ENCODE results near the gene YBX2.

Gene YBX2

DNA sequence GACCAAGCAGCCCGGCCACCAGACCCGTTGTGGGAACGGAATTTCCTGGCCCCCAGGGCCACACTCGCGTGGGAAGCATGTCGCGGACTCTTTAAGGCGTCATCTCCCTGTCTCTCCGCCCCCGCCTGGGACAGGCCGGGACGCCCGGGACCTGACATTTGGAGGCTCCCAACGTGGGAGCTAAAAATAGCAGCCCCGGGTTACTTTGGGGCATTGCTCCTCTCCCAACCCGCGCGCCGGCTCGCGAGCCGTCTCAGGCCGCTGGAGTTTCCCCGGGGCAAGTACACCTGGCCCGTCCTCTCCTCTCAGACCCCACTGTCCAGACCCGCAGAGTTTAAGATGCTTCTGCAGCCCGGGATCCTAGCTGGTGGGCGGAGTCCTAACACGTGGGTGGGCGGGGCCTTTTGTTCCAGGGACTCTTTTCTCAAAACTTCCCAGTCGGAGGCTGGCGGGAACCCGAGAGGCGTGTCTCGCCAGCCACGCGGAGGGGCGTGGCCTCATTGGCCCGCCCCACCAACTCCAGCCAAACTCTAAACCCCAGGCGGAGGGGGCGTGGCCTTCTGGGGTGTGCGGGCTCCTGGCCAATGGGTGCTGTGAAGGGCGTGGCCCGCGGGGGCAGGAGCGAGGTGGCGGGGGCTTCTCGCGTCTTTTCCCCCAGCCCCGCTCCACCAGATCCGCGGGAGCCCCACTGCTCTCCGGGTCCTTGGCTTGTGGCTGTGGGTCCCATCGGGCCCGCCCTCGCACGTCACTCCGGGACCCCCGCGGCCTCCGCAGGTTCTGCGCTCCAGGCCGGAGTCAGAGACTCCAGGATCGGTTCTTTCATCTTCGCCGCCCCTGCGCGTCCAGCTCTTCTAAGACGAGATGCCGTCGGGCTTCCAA, 13.1 kb downstream of the YBX2 start, which contains the start of gene SLC2A4:
Gene SLC2A4 (plus strand): TSS at position 645 of the 879 bp plus-strand sequence. CDS start 217 bp downstream, at position 862.
- peak within 1 kb of the TSS; percentile 63 for H3K4me3 ChIP-seq (ENCODE audit: low read depth, low read length)
- no peak for TF ChIP-seq CTCF (IDR thresholded peaks at IDR 0.05; ENCODE audit: insufficient read depth, low read depth, low read length, missing control alignments)
- DNase-seq (ENCODE audit: low read depth) = peak; percentile 93

DNA sequence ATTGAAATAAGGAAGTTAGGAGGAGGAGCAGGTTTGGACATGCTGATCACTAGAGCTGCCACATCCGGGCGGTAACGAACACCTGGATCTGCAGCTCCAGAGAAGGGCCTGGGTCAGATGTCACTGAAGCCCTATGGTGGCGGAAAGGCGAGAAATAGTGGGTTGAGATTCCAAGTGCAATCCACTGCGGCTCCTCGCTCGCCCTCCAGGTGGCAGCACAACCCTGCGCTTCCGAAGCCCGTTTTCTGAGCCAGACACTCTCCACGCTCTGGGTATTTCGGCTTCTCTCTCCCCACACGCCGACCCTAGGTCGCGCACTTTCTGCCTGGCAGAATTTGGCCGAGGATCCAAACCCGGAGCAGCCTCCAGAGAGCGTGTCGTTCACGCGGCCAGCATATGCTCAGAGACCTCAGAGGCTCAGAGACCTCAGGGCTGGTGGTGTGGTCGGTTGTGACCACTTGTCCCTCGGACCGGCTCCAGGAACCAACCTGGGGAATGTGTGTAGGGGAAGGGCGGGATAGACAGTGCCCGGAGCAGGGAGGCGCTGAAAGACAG, 13.8 kb downstream of the YBX2 start:
- DNase-seq (ENCODE audit: low read depth) = peak; percentile 73

DNA sequence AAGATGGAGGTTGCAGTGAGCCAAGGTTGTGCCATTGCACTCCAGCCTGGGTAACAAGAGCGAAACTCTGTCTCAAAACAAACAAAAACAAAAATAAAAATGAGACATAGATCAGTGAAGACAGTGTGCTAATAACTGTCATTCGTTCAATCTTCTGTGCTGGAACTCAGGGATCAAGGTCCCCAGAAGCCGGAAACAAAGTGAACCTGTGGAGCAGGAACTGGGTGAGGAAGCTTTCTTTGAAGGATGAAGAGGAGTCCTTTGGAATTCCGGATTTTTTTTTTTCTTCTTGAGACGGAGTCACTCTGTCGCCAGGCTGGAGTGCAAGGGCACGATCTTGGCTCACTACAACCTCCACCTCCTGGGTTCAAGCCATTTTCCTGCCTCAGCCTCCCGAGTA, 15.0 kb downstream of the YBX2 start:
- no peak for TF ChIP-seq CTCF (IDR thresholded peaks at IDR 0.05; ENCODE audit: insufficient read depth, low read depth, low read length, missing control alignments)
- DNase-seq (ENCODE audit: low read depth) = no peak
- H3K4me3 ChIP-seq (ENCODE audit: low read depth, low read length) = no peak overlapping the region

More for the DNA sequence above, 13.8 kb downstream of the YBX2 start:
- peak; percentile 61 for TF ChIP-seq CTCF (IDR thresholded peaks at IDR 0.05; ENCODE audit: insufficient read depth, low read depth, low read length, missing control alignments)
- H3K4me3 ChIP-seq (ENCODE audit: low read depth, low read length) = peak overlapping the region; percentile 63

DNA sequence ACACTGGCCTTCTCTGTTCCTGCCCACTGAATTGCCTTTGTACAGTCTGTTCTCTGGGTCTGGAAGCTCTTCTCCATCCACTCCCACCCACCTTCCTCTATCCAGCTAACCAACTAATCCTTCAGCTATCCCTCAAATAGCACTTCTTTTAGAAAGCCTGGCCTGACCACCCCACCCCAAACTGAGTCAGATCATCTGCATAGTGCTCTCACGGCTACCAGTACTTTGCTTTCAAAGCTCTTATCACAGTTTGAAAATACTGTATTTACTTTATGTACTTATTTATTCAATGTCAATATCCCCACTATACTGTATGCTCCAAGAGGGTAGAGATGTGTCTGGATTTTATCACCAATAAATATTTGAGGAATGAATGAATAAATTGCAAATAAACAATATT, 27.7 kb downstream of the YBX2 start:
- no peak for DNase-seq (ENCODE audit: low read depth)
- TF ChIP-seq CTCF (IDR thresholded peaks at IDR 0.05; ENCODE audit: insufficient read depth, low read depth, low read length, missing control alignments) = no peak
- no peak overlapping the region for H3K4me3 ChIP-seq (ENCODE audit: low read depth, low read length)

DNA sequence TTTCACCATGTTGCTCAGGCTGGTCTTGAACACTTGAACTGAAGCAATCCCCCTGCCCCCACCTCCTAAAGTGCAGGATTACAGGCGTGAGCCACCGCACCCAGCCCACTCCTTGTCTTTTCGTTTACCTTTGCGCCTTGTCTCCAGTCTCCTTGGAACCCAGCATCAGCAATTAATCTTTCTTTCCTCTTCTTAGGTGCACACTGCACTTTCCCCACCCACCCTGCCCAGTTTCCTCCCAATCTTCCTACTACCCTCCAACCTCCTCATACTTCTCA, 30.7 kb downstream of the YBX2 start:
- TF ChIP-seq CTCF (IDR thresholded peaks at IDR 0.05; ENCODE audit: insufficient read depth, low read depth, low read length, missing control alignments) = no peak
- no peak for DNase-seq (ENCODE audit: low read depth)
- H3K4me3 ChIP-seq (ENCODE audit: low read depth, low read length) = no peak overlapping the region

DNA sequence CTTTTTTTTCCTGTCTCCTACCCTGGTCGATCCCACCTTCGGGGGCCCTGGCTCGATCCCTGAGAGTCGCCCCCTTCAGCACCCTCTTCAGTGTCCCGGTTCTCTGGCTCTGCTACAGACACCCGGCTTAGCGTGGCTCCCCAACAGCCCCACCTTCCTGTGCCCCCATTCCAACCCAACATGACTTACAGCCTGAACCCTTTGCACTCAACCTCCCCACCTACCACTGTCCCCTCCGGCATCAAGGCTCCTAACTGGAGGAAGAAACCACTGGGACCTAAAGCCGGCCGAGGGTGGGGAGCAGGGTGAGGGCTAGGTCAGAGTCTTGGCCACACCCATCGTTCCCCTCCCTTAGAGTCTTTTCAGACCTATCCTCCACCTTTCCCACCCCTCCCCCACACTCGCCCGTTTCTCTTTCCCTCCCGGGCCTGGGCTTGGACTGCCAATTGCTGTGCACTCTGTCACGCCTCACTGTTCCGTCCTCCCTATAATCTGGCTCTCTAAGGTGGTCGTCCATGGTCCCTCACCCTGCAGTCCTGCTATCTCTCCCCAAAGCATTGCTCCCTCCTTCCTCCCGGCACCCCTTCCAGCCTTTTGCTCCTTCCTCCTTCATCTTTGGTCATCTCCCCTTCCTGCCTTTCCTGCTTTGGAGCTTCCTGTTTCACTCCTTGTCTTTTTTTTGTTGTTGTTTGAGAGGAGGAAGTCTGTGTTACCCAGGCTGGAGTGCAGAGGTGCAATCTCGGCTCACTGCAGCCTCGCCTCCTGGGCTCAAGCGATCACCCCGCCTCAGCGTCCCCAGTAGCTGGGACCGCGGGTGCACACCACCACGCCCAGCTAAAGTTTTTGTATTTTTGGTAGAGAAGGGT, 31.3 kb downstream of the YBX2 start:
- no peak for DNase-seq (ENCODE audit: low read depth)
- no peak for TF ChIP-seq CTCF (IDR thresholded peaks at IDR 0.05; ENCODE audit: insufficient read depth, low read depth, low read length, missing control alignments)
- H3K4me3 ChIP-seq (ENCODE audit: low read depth, low read length) = no peak overlapping the region

Measured in GM12865 (cell line).